ENCODE results near the gene RGS17.

DNA sequence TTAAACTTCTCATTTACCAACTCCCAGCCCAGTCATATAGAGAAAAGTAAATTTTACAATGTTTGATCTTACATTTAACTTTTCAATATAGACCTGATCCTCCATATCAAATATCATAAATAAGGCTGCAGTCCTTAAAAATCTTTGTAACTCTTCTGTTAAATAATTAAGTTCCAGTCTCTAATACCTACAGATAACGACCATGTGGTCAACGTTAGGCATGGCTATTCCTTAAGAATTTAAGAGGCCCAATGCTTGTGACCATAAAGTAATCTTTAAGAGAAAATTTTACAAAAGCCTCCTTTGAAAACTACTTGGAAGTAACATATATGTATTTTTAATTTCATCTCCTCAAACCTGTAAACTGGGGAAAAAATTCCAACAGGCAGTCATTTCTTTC lies 149.9 kb downstream of the RGS17 start:
- TF ChIP-seq, protein P1, sequence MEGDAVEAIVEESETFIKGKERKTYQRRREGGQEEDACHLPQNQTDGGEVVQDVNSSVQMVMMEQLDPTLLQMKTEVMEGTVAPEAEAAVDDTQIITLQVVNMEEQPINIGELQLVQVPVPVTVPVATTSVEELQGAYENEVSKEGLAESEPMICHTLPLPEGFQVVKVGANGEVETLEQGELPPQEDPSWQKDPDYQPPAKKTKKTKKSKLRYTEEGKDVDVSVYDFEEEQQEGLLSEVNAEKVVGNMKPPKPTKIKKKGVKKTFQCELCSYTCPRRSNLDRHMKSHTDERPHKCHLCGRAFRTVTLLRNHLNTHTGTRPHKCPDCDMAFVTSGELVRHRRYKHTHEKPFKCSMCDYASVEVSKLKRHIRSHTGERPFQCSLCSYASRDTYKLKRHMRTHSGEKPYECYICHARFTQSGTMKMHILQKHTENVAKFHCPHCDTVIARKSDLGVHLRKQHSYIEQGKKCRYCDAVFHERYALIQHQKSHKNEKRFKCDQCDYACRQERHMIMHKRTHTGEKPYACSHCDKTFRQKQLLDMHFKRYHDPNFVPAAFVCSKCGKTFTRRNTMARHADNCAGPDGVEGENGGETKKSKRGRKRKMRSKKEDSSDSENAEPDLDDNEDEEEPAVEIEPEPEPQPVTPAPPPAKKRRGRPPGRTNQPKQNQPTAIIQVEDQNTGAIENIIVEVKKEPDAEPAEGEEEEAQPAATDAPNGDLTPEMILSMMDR (IDR thresholded peaks at IDR 0.05): no peak
- no peak for TF ChIP-seq ZFX (IDR thresholded peaks at IDR 0.05; ENCODE audit: borderline replicate concordance)
